HUES48 (cell line): Measurements from ENCODE around the gene DRAXIN.
A peak's percentile ranks its signal among the peaks of the same experiment; 100 is the strongest.

Source experiments
- H3K27ac ChIP-seq: one replicate; pipeline ENCODE4 v1.7.0; 2013; ENCODE audit warnings: low read depth, low read length, inconsistent platforms
- H3K27me3 ChIP-seq: 2 replicates; pipeline ENCODE4 v1.6.1; 2013; ENCODE audit warnings: mild to moderate bottlenecking, low read length; ENCODE audit not compliant: control insufficient read depth, insufficient read depth
- H3K36me3 ChIP-seq: 2 replicates; pipeline ENCODE4 v1.6.1; 2013; ENCODE audit warnings: low read length; ENCODE audit not compliant: control insufficient read depth, insufficient read depth
- H3K4me1 ChIP-seq: 2 replicates; pipeline ENCODE4 v1.6.1; 2013; ENCODE audit warnings: mild to moderate bottlenecking, low read length; ENCODE audit not compliant: control insufficient read depth, insufficient read depth
- H3K4me3 ChIP-seq: 2 replicates; pipeline ENCODE4 v1.5.1; 2013; ENCODE audit warnings: mild to moderate bottlenecking, low read depth, low read length
- H3K9ac ChIP-seq: 2 replicates; pipeline ENCODE4 v1.6.1; 2013; ENCODE audit warnings: mild to moderate bottlenecking, low read depth, low read length, moderate library complexity
- H3K9me3 ChIP-seq: 2 replicates; pipeline ENCODE4 v1.6.1; 2013; ENCODE audit warnings: low read length; ENCODE audit not compliant: control insufficient read depth, insufficient read depth

The DRAXIN gene

DNA sequence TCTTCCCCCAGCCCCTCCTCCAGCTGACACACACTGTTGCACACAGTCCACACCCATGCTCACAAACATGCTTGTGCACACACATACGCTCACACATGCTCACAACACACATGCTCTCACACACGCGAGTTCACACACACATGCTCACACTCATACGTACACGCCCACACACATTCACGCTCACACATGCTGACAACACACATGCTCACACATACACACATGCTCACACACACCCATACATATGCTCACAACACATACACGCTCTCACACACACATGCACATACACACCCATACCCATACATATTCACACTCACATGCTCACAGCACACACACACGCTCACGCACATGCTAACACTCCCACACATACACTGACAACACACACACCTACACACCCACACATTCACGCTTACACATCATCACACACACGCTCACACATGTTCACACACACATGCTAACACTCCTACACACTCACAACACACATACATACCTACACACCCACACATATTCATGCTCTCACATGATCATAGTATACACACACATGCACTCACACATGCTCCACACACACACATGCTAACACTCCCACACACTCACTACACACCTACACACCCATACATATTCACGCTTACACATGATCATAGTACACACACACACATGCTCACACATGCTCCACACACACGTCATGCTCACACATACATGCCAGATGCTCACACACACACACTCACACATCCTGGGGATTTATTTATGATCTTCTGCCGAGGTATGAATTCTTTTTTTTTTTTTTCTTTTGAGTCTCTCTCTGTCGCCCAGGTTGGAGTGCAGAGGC is 10.7 kb downstream of the DRAXIN start:
- H3K4me1 ChIP-seq = peaks cover 38% of the 10 kb centered on the region

DNA sequence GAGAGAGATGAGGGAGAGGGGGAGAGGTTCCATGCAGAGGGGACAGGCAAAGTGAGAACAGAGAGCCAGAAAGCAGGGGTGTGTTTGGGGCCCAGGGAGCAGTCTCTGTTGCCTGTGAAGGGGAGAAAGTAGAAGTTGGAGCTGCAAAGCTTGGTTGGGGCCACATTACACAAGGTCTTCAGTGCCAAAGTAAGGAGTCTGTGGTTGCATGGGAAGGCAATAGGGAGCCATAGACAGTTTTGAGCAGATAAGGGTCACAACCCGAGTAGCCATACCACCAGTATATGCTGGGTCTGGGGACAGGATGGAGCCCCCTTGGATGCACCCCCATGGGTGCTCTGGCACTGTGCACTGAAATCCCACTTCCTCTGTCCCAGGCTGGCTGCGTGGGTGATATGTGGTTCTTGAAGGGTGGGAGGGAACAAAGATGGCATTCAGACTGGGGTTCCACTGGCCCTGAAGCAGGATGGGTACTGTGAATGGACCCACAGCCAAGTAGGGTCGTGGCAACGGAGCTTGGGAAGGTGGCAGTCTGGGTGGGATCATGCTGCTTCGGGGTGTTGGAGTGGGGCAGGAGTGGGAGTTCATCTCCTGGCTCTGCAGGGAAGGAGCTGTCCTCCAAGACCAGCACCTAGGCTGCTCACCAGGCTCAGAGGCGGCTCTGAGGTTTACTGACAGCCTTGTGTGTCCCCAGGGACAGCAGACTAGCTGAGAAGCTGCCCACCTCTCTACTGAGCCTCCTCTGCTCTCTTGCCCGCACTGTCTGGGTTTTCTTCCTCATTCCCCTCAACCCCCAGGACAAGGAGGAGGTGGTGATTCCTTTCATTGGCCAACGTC is 12.1 kb downstream of the DRAXIN start:
- Histone ChIP-seq H3K4me3 (no peak overlapping the region), H3K9me3 (no peaks in the 10 kb centered on the region), H3K9ac (no peak overlapping the region), H3K36me3 (peaks cover 5% of the 10 kb centered on the region; the same call in 1 of the 2 replicates), H3K4me1 (peaks cover 45% of the 10 kb centered on the region), H3K27me3 (no peaks in the 10 kb centered on the region), H3K27ac (peak overlapping the region; percentile 31)

More for the DNA sequence above, 10.7 kb downstream of the DRAXIN start:
- H3K27ac ChIP-seq = no peak overlapping the region
- H3K9me3 ChIP-seq = no peaks in the 10 kb centered on the region
- no peak overlapping the region for H3K4me3 ChIP-seq
- H3K27me3 ChIP-seq = no peaks in the 10 kb centered on the region
- H3K9ac ChIP-seq = no peak overlapping the region
- 0 out of 2 replicates have a peak, but pooled peaks cover 5% of the 10 kb centered on the region for H3K36me3 ChIP-seq

DNA sequence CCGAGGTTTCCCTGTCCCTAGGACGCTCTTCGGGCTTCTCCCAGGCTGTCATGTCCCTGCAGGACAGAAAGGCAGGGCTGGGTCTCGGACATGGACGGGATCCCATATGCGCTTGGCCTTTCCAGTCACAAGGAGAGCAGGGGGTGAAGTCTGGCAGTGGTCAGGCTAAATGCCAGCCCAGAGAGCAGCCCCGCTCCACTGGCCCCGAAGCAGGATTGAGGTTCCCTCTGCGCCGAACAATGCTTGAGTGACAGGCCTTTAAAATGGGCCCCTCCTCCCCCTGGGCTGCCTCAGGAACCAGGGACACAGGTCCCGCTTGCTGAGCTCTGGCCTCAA is 12.7 kb downstream of the DRAXIN start:
- Histone ChIP-seq H3K36me3 (peaks cover 5% of the 10 kb centered on the region; the same call in 1 of the 2 replicates), H3K27ac (peak overlapping the region; percentile 31), H3K4me3 (no peak overlapping the region), H3K4me1 (peaks cover 48% of the 10 kb centered on the region), H3K27me3 (no peaks in the 10 kb centered on the region), H3K9ac (no peak overlapping the region), H3K9me3 (no peaks in the 10 kb centered on the region)

DNA sequence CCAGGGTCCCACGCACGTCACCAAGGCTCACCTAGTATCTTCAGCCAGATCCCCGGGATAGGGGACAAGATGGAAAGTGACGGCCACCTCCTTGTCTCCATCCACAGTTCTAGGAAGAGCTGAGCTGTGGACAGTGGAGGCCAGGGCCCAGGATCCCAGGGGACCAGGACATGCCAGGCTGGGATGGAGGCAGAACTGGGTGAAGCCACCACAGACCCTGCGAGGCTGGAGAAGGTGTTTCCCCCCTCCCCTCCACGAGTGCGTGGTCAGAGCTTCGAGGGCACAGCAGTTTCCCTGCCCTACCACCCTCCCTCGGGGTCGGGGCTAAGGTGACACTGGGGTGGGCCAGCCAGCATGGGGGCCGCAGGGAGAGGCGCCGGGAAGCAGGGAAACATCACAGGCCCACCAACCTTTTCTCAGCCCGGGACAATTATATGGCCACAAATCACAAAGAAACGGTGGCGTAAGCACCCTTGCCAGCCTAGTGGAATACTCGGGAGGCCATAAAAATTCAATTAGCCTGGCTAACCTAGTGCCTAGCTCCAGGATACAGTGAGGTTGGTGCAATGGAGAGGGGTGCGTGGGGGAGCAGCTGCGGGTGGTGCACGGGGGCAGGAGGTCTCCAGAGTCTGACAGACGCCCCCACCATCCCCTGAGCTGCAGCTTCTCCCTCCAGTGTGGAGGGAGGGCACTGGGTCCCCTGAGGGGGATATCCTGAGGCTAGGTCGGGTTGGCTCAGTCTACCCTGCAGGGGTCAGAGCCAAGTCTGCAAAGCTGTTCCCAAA is 13.4 kb downstream of the DRAXIN start:
- peaks cover 5% of the 10 kb centered on the region; the same call in 1 of the 2 replicates for H3K36me3 ChIP-seq
- H3K9me3 ChIP-seq = no peaks in the 10 kb centered on the region
- no peak overlapping the region for H3K4me3 ChIP-seq
- H3K27me3 ChIP-seq = no peaks in the 10 kb centered on the region
- no peak overlapping the region for H3K9ac ChIP-seq
- peaks cover 48% of the 10 kb centered on the region for H3K4me1 ChIP-seq
- no peak overlapping the region for H3K27ac ChIP-seq

DNA sequence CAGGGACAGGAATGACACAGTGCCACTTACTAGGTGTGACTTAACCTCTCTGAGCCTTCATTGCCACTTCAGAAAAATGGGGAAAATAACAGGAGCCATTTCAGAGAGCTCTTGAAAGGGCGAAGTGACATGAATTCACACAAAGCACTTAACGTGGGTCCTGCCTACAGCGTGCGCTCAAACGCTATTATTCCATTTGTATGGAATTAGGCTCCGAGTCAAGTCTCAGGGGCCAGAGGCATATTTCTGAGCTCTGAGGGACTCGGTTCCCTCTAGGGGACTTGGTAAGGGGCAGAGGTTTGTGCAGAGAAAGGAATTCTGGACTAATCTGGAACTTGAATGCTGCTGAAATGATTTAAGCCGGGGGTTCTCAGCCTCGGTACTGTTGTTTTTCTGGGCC is 14.1 kb downstream of the DRAXIN start:
- H3K36me3 ChIP-seq = peaks cover 5% of the 10 kb centered on the region; the same call in 1 of the 2 replicates
- H3K4me3 ChIP-seq = no peak overlapping the region
- H3K27ac ChIP-seq = no peak overlapping the region
- H3K4me1 ChIP-seq = peaks cover 43% of the 10 kb centered on the region
- H3K27me3 ChIP-seq = no peaks in the 10 kb centered on the region
- no peaks in the 10 kb centered on the region for H3K9me3 ChIP-seq
- no peak overlapping the region for H3K9ac ChIP-seq

DNA sequence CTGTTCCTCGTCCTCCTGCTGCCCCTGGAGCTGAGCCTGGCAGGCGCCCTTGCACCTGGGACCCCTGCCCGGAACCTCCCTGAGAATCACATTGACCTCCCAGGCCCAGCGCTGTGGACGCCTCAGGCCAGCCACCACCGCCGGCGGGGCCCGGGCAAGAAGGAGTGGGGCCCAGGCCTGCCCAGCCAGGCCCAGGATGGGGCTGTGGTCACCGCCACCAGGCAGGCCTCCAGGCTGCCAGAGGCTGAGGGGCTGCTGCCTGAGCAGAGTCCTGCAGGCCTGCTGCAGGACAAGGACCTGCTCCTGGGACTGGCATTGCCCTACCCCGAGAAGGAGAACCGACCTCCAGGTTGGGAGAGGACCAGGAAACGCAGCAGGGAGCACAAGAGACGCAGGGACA is 14.8 kb downstream of the DRAXIN start:
- no peak overlapping the region for H3K27ac ChIP-seq
- no peak overlapping the region for H3K4me3 ChIP-seq
- peaks cover 36% of the 10 kb centered on the region for H3K4me1 ChIP-seq
- peaks cover 5% of the 10 kb centered on the region; the same call in 1 of the 2 replicates for H3K36me3 ChIP-seq
- H3K27me3 ChIP-seq = no peaks in the 10 kb centered on the region
- no peak overlapping the region for H3K9ac ChIP-seq
- no peaks in the 10 kb centered on the region for H3K9me3 ChIP-seq

DNA sequence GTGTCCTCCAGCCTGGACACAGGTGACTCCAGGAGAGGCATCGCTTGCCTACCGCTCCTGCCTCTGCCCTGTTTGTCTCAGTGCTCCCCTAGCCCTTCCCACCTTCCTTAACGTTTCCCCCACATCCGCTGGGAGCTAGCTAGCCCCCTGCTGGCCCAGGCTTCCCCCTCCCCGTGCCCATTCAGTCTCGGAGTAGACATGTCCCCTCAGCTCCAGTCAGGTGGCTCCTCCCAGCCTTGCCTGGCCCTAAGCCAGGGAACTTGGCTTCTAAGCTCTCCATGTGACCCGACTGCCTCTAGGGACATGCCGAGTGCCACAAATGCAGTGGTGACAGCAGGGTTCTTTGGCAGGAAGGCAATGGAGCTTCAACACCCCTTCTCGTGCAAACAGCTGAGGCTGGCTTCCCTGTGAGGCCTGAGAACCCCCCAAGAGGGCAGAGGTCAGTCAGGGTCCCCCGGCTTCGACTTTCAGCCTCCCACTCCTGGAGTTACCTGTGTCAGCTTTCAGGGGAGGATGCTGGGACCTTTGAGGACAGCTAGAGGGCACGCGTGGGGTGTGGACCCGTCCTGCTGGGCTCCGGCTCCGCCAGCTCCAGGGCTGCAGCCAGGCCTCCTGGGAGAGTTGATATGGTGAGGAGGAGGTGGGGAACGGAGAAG is 16.2 kb downstream of the DRAXIN start:
- Histone ChIP-seq H3K27me3 (no peaks in the 10 kb centered on the region), H3K9me3 (no peaks in the 10 kb centered on the region), H3K4me1 (peaks cover 34% of the 10 kb centered on the region), H3K4me3 (no peak overlapping the region), H3K27ac (no peak overlapping the region), H3K9ac (no peak overlapping the region), H3K36me3 (peaks cover 11% of the 10 kb centered on the region; the same call in 1 of the 2 replicates)

DNA sequence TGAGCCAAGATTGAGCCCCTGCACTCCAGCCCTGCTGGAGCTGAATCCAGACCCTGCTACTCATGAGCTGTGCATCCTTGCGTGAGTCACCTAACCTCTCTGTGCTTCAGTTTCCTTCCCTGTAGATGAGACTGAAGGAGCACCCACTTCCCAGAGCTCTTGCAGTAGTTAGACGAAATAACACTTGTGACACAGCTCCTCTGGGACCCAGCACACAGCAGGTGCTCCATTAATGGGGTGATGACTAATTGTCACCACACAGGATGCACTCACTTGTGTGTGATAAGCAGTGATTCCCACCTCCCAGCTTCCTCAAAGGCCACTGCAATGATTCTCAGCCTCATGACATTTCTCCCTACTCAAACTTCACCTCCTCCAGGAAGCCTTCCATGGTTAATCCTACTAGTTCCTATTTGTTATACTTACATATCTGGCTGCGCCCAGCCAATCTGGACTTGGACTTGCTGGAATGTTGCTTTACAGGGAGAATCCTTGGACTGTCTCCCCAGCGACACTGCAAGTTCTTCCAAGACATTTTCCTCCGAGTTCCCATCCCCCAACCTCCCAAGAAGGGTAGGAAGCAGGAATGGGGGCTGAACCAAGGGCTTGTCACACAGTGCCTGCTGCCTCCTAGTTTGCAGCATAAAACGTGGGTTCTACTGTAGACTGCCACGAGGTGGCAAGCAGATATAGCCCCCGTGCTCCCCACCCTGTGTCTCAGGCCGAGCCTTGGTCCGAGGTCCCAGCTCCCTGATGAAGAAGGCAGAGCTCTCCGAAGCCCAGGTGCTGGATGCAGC is 17.2 kb downstream of the DRAXIN start:
- H3K27me3 ChIP-seq = no peaks in the 10 kb centered on the region
- H3K27ac ChIP-seq = no peak overlapping the region
- no peaks in the 10 kb centered on the region for H3K9me3 ChIP-seq
- H3K4me3 ChIP-seq = no peak overlapping the region
- H3K36me3 ChIP-seq = peaks cover 13% of the 10 kb centered on the region; the same call in 1 of the 2 replicates
- H3K4me1 ChIP-seq = peaks cover 32% of the 10 kb centered on the region
- no peak overlapping the region for H3K9ac ChIP-seq

DNA sequence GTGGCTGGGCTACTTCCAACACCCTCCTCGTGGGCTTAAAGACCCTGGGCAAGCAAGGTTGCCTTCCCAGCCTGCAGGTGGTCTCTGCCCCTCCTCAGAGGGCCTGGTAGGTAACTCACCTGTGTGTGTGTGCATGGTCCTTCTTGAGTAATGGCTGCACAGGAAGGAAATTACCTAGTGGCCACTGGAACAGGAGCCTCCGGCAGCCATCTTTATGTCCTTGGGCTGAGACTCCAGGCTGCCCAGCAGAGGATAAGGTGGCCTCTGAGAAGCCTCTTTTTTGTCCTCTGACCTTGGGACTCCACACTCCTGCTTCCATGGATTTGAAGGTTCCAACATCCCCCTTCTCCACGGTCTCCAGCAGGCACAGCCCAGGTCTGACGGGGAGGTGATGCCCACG is 20.0 kb downstream of the DRAXIN start:
- no peak overlapping the region for H3K9ac ChIP-seq
- peaks cover 25% of the 10 kb centered on the region; the same call in 1 of the 2 replicates for H3K36me3 ChIP-seq
- no peak overlapping the region for H3K4me3 ChIP-seq
- peaks cover 12% of the 10 kb centered on the region for H3K4me1 ChIP-seq
- no peak overlapping the region for H3K27ac ChIP-seq
- H3K9me3 ChIP-seq = no peaks in the 10 kb centered on the region
- H3K27me3 ChIP-seq = no peaks in the 10 kb centered on the region

DNA sequence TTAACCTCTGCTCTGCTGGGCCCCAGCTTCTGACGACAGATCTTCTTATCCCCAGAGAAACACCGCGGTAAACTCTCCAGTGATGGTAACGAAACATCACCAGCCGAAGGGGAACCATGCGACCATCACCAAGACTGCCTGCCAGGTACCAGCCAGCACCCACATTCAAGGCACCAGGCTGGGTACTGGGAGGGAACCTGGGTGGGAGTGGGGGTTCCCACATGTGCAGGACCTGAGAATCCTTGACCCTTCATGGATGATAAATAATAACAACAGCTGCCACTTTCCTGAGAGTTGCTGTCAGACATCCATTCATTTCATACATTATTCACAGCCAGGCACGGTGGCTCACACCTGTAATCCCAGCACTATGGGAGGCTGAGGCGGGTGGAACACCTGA is 20.8 kb downstream of the DRAXIN start:
- no peak overlapping the region for H3K9ac ChIP-seq
- H3K9me3 ChIP-seq = no peaks in the 10 kb centered on the region
- H3K4me3 ChIP-seq = no peak overlapping the region
- peaks cover 10% of the 10 kb centered on the region for H3K4me1 ChIP-seq
- no peak overlapping the region for H3K27ac ChIP-seq
- peaks cover 25% of the 10 kb centered on the region; the same call in 1 of the 2 replicates for H3K36me3 ChIP-seq
- no peaks in the 10 kb centered on the region for H3K27me3 ChIP-seq
